K562 (cell line): ENCODE measurements around the gene ST3GAL3. TPM values are rescaled to one million over a fixed set of nuclear protein-coding genes. Genes with fewer than 3 reads are reported as not detected.
A peak's percentile ranks its signal among the peaks of the same experiment; 100 is the strongest.

Experiments
- BRD4 ChIP-seq: fragments of 200-600 bp; sonication (generic); IDR thresholded peaks from 2 replicates; pipeline ENCODE4 v1.6.1; 2017; ENCODE audit warnings: inconsistent platforms
- BRF2 ChIP-seq: IDR thresholded peaks from 3 replicates; pipeline ENCODE4 v1.6.1; 2011; ENCODE audit warnings: borderline replicate concordance, mild to moderate bottlenecking; ENCODE audit not compliant: insufficient read length, insufficient read depth
- CBFA2T3 ChIP-seq: fragments of 450-650 bp; IDR thresholded peaks from 2 replicates; pipeline ENCODE4 v1.6.1; 2017
- CLOCK ChIP-seq: fragments of 250-450 bp; sonication (Bioruptor Pico); IDR thresholded peaks from 2 replicates; pipeline ENCODE4 v1.4.0; 2020; ENCODE audit warnings: mild to moderate bottlenecking, moderate library complexity, borderline replicate concordance
- E2F5 ChIP-seq: sonication (generic); formaldehyde crosslinking; IDR thresholded peaks from 2 replicates; pipeline ENCODE4 v1.8.0; 2022; ENCODE audit warnings: mild to moderate bottlenecking, missing genetic modification reagents
- ELF1 ChIP-seq: fragments of 200-800 bp; sonication (Bioruptor generic); IDR thresholded peaks from 2 replicates; pipeline ENCODE4 v1.6.1; 2016; ENCODE audit warnings: missing genetic modification characterization, missing compliant biosample characterization
- NR1H2 ChIP-seq: sonication (generic); formaldehyde crosslinking; IDR thresholded peaks from 2 replicates; pipeline ENCODE4 v1.4.0; 2020; ENCODE audit warnings: mild to moderate bottlenecking, missing genetic modification reagents
- PHB ChIP-seq: fragments of 250-450 bp; sonication (Bioruptor Pico); IDR thresholded peaks from 2 replicates; pipeline ENCODE4 v1.5.0; 2021
- PHB2 ChIP-seq: fragments of 450-650 bp; IDR thresholded peaks from 2 replicates; pipeline ENCODE4 v1.6.1; 2017; ENCODE audit warnings: low read depth
- RFX1 ChIP-seq: fragments of 450-650 bp; IDR thresholded peaks from 2 replicates; pipeline ENCODE4 v1.6.1; 2016; ENCODE audit warnings: mild to moderate bottlenecking, moderate library complexity
- SMC3 ChIP-seq: conservative IDR thresholded peaks from 2 replicates; pipeline ENCODE4 v1.6.1; 2011; ENCODE audit warnings: low read depth, low read length, improper control_type of control experiment; ENCODE audit not compliant: insufficient read depth
- SNAPC5 ChIP-seq: fragments of 250-450 bp; sonication (Bioruptor Pico); IDR thresholded peaks from 2 replicates; pipeline ENCODE4 v1.8.0; 2021; ENCODE audit warnings: moderate library complexity, mild to moderate bottlenecking, inconsistent platforms
- TEAD2 ChIP-seq: fragments of 450-650 bp; IDR thresholded peaks from 2 replicates; pipeline ENCODE4 v1.6.1; 2016; ENCODE audit warnings: missing genetic modification characterization, control low read depth, missing compliant biosample characterization
- ZBTB8A ChIP-seq: fragments of 450-650 bp; IDR thresholded peaks from 2 replicates; pipeline ENCODE4 v1.6.1; 2018; ENCODE audit warnings: mild to moderate bottlenecking, moderate library complexity; ENCODE audit not compliant: partially characterized antibody
- ZNF174 ChIP-seq: fragments of 250-450 bp; sonication (Bioruptor Pico); IDR thresholded peaks from 2 replicates; pipeline ENCODE4 v1.4.0; 2020; ENCODE audit warnings: mild to moderate bottlenecking
- ZNF324 ChIP-seq: fragments of 250-450 bp; sonication (Bioruptor Pico); IDR thresholded peaks from 2 replicates; pipeline ENCODE4 v1.4.0; 2020; ENCODE audit warnings: mild to moderate bottlenecking
- ZNF592 ChIP-seq: fragments of 450-650 bp; IDR thresholded peaks from 2 replicates; pipeline ENCODE4 v1.6.1; 2017; ENCODE audit warnings: antibody characterized with exemption, mild to moderate bottlenecking
- ZNF644 ChIP-seq: fragments of 200-800 bp; sonication (Bioruptor generic); IDR thresholded peaks from 2 replicates; pipeline ENCODE4 v1.6.1; 2016; ENCODE audit warnings: low read depth, missing genetic modification characterization, missing compliant biosample characterization
- ZNF764 ChIP-seq: fragments of 250-450 bp; sonication (Bioruptor Pico); IDR thresholded peaks from 2 replicates; pipeline ENCODE4 v1.4.0; 2020; ENCODE audit warnings: low read depth, mild to moderate bottlenecking, moderate library complexity
- polyA plus RNA-seq, 8 experiments: library from polyadenylated mRNA; depleted of rRNA in 4 of 8; stranded (reverse) in 5 of 8; unstranded in 3 of 8; fragments of >200 nt; fragmentation: Nextera tagmentation in 2 of 8; fragmentation: Illumina TruSeq in 1 of 8; extraction: Ambion mirVana in 2 of 8; extraction: Trizol in 1 of 8; gene quantifications; 2 replicates each; pipeline versions ENCODE4 v1.2.1 to v1.2.3, GENCODE V29; 2011 to 2014; ENCODE audit warnings: inconsistent platforms in 1 of 8, missing spikeins in 1 of 8
- total RNA-seq, 7 experiments: library from RNA; depleted of rRNA in 6 of 7; stranded (reverse); fragments of >200 nt in 6 of 7; fragmentation: Illumina TruSeq in 2 of 7; extraction: Trizol in 2 of 7; gene quantifications; 2 replicates each; pipeline versions ENCODE4 v1.2.1 to v1.2.3, GENCODE V29; 2011 to 2021; ENCODE audit warnings: low replicate concordance in 1 of 7

The ST3GAL3 gene
- total and polyA plus RNA-seq, 9 of the 15 experiments (the other 6 are each of a cell fraction or from before 2014, with no cell fraction given) = 1.2 to 18.9 (median 11.0) TPM

- TF ChIP-seq E2F5 (CRISPR knock-in tag) = no peak
- TF ChIP-seq TEAD2 (tag) = no peak
- 0 out of 2 replicates have a peak, but pooled peaks have one; percentile 26 for TF ChIP-seq NR1H2 (CRISPR knock-in tag)
- TF ChIP-seq ZNF764 = no peak
- no peak for TF ChIP-seq SNAPC5 (CRISPR knock-in tag)
- TF ChIP-seq BRF2 = no peak
- no peak for TF ChIP-seq ZNF174 (CRISPR knock-in tag)
- TF ChIP-seq CLOCK (CRISPR knock-in tag) = no peak
- TF ChIP-seq ZNF324 (CRISPR knock-in tag) = no peak
- TF ChIP-seq ZNF592 = peak; percentile 69
- TF ChIP-seq PHB2 = no peak
- TF ChIP-seq ELF1 (tag) = no peak
- no peak for TF ChIP-seq ZNF644 (tag)
- no peak for TF ChIP-seq BRD4
- no peak for TF ChIP-seq RFX1
- no peak for TF ChIP-seq SMC3
- no peak for TF ChIP-seq PHB (CRISPR knock-in tag)
- no peak for TF ChIP-seq CBFA2T3
- TF ChIP-seq ZBTB8A = no peak
Observed at GRCh38 chr1:43979528-43980254, 272.4 kb downstream of the ST3GAL3 start (continued).
